ENCODE results near the gene TNIP2.

DNA sequence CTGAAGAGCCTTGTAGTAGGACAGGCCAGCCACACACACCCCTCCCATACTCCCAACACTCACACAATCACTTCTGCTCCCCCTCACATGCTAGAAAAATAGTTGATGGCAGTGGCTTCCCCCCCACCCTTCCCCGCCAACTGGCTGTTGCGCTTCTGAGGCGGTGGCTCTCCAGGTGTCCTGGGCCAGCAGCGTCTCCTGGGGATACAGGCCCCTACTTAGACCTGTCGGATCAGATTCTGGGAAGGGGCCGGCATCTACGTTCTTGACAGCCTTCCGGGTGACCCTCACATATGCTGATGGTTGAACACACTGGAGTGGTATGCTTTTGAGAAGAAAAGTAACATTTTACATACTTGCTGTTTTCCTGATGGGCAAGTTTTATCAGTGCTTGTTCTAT is 39.9 kb downstream of the TNIP2 start:
- TF ChIP-seq, protein P1, sequence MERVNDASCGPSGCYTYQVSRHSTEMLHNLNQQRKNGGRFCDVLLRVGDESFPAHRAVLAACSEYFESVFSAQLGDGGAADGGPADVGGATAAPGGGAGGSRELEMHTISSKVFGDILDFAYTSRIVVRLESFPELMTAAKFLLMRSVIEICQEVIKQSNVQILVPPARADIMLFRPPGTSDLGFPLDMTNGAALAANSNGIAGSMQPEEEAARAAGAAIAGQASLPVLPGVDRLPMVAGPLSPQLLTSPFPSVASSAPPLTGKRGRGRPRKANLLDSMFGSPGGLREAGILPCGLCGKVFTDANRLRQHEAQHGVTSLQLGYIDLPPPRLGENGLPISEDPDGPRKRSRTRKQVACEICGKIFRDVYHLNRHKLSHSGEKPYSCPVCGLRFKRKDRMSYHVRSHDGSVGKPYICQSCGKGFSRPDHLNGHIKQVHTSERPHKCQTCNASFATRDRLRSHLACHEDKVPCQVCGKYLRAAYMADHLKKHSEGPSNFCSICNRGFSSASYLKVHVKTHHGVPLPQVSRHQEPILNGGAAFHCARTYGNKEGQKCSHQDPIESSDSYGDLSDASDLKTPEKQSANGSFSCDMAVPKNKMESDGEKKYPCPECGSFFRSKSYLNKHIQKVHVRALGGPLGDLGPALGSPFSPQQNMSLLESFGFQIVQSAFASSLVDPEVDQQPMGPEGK (CRISPR knock-in tag; IDR thresholded peaks at IDR 0.05; ENCODE audit: borderline replicate concordance) = no peak
- TF ChIP-seq ARNTL (CRISPR knock-in tag; IDR thresholded peaks at IDR 0.05; ENCODE audit: borderline replicate concordance, low read depth) (no peak), TOX (CRISPR knock-in tag; IDR thresholded peaks at IDR 0.05; ENCODE audit: borderline replicate concordance) (no peak), ZFP30 (CRISPR knock-in tag; IDR thresholded peaks at IDR 0.05) (no peak), ZC3H10 (CRISPR knock-in tag; IDR thresholded peaks at IDR 0.05) (no peak), SNAI2 (CRISPR knock-in tag; IDR thresholded peaks at IDR 0.05) (no peak)
- TF ChIP-seq, protein P2, sequence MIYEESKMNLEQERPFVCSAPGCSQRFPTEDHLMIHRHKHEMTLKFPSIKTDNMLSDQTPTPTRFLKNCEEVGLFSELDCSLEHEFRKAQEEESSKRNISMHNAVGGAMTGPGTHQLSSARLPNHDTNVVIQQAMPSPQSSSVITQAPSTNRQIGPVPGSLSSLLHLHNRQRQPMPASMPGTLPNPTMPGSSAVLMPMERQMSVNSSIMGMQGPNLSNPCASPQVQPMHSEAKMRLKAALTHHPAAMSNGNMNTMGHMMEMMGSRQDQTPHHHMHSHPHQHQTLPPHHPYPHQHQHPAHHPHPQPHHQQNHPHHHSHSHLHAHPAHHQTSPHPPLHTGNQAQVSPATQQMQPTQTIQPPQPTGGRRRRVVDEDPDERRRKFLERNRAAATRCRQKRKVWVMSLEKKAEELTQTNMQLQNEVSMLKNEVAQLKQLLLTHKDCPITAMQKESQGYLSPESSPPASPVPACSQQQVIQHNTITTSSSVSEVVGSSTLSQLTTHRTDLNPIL (CRISPR knock-in tag; IDR thresholded peaks at IDR 0.05; ENCODE audit: low read depth) = no peak
- TF ChIP-seq, protein P3, sequence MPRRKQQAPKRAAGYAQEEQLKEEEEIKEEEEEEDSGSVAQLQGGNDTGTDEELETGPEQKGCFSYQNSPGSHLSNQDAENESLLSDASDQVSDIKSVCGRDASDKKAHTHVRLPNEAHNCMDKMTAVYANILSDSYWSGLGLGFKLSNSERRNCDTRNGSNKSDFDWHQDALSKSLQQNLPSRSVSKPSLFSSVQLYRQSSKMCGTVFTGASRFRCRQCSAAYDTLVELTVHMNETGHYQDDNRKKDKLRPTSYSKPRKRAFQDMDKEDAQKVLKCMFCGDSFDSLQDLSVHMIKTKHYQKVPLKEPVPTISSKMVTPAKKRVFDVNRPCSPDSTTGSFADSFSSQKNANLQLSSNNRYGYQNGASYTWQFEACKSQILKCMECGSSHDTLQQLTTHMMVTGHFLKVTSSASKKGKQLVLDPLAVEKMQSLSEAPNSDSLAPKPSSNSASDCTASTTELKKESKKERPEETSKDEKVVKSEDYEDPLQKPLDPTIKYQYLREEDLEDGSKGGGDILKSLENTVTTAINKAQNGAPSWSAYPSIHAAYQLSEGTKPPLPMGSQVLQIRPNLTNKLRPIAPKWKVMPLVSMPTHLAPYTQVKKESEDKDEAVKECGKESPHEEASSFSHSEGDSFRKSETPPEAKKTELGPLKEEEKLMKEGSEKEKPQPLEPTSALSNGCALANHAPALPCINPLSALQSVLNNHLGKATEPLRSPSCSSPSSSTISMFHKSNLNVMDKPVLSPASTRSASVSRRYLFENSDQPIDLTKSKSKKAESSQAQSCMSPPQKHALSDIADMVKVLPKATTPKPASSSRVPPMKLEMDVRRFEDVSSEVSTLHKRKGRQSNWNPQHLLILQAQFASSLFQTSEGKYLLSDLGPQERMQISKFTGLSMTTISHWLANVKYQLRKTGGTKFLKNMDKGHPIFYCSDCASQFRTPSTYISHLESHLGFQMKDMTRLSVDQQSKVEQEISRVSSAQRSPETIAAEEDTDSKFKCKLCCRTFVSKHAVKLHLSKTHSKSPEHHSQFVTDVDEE (CRISPR knock-in tag; IDR thresholded peaks at IDR 0.05) = no peak

Measured in SK-N-SH treated with all-trans-retinoic acid at 6 μM for 48 hours (cell line).